NB4 (cell line): ENCODE results near the gene AHDC1.

Experiments used
- DNase-seq: peaks from one replicate; pipeline ENCODE4 v3.0.0; 2010; ENCODE audit warnings: low read depth
- H3K4me3 ChIP-seq: one replicate; pipeline ENCODE4 v1.5.1; 2011; ENCODE audit warnings: mild to moderate bottlenecking, low read depth, low read length, moderate library complexity
- MYC ChIP-seq: IDR thresholded peaks from 2 replicates; pipeline ENCODE4 v1.6.1; 2011; ENCODE audit warnings: low read depth, low read length
- POLR2A ChIP-seq: IDR thresholded peaks from 2 replicates; pipeline ENCODE4 v1.6.1; 2011; ENCODE audit warnings: mild to moderate bottlenecking; ENCODE audit not compliant: insufficient read length; ENCODE audit errors: extremely low read depth
- TF ChIP-seq, protein P1 (sequence below): IDR thresholded peaks from 2 replicates; pipeline ENCODE4 v1.6.1; 2011; ENCODE audit warnings: low read depth, low read length
- TF ChIP-seq, protein P2 (sequence below): IDR thresholded peaks from one replicate; pipeline ENCODE4 v1.5.1; 2012; ENCODE audit warnings: low read depth, low read length

AHDC1 gene

DNA sequence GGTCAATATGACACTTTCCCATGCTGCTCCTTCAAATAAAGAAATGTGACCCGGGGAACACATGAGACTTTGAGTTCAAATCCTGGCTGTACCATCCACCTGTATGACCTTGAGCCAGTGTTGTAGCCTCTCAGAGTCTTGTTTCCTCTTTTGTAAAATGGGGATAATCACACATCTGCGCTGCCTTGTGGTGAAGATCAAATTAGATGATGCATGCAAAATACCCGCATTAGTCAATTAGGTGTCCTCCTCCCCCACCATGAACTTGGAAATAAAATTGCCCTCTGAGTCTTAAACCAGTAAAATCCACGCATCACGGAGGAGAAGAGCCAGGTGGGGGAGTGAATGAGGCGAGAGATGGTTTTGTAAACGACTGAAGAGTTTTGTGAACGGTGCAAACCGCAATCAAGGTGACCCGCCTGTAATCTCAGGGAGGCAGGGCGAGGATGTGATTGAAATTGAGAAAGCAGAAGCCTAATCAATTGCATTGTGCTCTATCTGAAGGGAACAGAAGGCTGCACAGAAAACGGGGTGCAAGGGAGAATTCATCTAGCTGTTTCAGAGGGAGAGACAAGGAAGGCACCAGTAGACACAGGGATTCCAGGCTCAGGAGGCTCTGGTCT lies 5.8 kb upstream of the AHDC1 start:
- no peak for DNase-seq
- TF ChIP-seq, protein P1, sequence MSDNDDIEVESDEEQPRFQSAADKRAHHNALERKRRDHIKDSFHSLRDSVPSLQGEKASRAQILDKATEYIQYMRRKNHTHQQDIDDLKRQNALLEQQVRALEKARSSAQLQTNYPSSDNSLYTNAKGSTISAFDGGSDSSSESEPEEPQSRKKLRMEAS = no peak
- TF ChIP-seq, protein P2, sequence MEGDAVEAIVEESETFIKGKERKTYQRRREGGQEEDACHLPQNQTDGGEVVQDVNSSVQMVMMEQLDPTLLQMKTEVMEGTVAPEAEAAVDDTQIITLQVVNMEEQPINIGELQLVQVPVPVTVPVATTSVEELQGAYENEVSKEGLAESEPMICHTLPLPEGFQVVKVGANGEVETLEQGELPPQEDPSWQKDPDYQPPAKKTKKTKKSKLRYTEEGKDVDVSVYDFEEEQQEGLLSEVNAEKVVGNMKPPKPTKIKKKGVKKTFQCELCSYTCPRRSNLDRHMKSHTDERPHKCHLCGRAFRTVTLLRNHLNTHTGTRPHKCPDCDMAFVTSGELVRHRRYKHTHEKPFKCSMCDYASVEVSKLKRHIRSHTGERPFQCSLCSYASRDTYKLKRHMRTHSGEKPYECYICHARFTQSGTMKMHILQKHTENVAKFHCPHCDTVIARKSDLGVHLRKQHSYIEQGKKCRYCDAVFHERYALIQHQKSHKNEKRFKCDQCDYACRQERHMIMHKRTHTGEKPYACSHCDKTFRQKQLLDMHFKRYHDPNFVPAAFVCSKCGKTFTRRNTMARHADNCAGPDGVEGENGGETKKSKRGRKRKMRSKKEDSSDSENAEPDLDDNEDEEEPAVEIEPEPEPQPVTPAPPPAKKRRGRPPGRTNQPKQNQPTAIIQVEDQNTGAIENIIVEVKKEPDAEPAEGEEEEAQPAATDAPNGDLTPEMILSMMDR = no peak
- TF ChIP-seq MYC (no peak), POLR2A (no peak)
- H3K4me3 ChIP-seq = no peak overlapping the region

GRCh38 chr1:27609210-27609555 lies 5.2 kb upstream of the AHDC1 start:
- TF ChIP-seq, protein P2 = no peak
- TF ChIP-seq MYC (no peak), POLR2A (no peak)
- TF ChIP-seq, protein P1 = no peak
- no peak for DNase-seq
- no peak overlapping the region for H3K4me3 ChIP-seq

- peak overlapping the region; percentile 3 for H3K4me3 ChIP-seq
- peak; percentile 89 for DNase-seq
- no peak for TF ChIP-seq POLR2A
- TF ChIP-seq MYC = no peak
- TF ChIP-seq, protein P2 = no peak
- TF ChIP-seq, protein P1 = no peak
Measured at GRCh38 chr1:27607239-27607804, 3.4 kb upstream of the AHDC1 start.

GRCh38 chr1:27606708-27607238 lies 2.8 kb upstream of the AHDC1 start:
- H3K4me3 ChIP-seq = peak overlapping the region; percentile 3
- DNase-seq = peak; percentile 67
- TF ChIP-seq, protein P2 = no peak
- TF ChIP-seq, protein P1 = no peak
- TF ChIP-seq POLR2A (no peak), MYC (no peak)

- no peak overlapping the region for H3K4me3 ChIP-seq
- peak; percentile 80 for DNase-seq
- TF ChIP-seq, protein P2 = peak; percentile 68
- TF ChIP-seq MYC (no peak), POLR2A (no peak)
- TF ChIP-seq, protein P1 = peak; percentile 35
Measured at GRCh38 chr1:27605796-27606707, 2.1 kb upstream of the AHDC1 start.
